HG03039 (cell line): Measurements from ENCODE around the gene PHACTR1.

Experiments used
- ATAC-seq: cut with Tn5 transposase; IDR thresholded peaks from one replicate; pipeline ENCODE4 v1.9.1; 2021; ENCODE audit warnings: mild to moderate bottlenecking, moderate library complexity; ENCODE audit not compliant: unreplicated experiment

PHACTR1 gene

GRCh38 chr6:12800120-12800519 lies 83.6 kb downstream of the PHACTR1 start:
- no peak for ATAC-seq

- no peak for ATAC-seq
Measured at GRCh38 chr6:12801141-12801540, 84.6 kb downstream of the PHACTR1 start.

- ATAC-seq = no peak
Measured at GRCh38 chr6:12802440-12802839, 85.9 kb downstream of the PHACTR1 start.

GRCh38 chr6:12803486-12803885 lies 86.9 kb downstream of the PHACTR1 start:
- no peak for ATAC-seq

GRCh38 chr6:12804952-12805645 lies 88.5 kb downstream of the PHACTR1 start:
- ATAC-seq = no peak

GRCh38 chr6:12806136-12806535 lies 89.6 kb downstream of the PHACTR1 start:
- ATAC-seq = no peak

- no peak for ATAC-seq
Measured at GRCh38 chr6:12806796-12807195, 90.2 kb downstream of the PHACTR1 start.

- no peak for ATAC-seq
Measured at GRCh38 chr6:12811519-12811918, 95.0 kb downstream of the PHACTR1 start.

GRCh38 chr6:12813321-12813720 lies 96.8 kb downstream of the PHACTR1 start:
- ATAC-seq = no peak

GRCh38 chr6:12814015-12814414 lies 97.4 kb downstream of the PHACTR1 start:
- ATAC-seq = no peak

- ATAC-seq = no peak
Measured at GRCh38 chr6:12815089-12815488, 98.5 kb downstream of the PHACTR1 start.

- ATAC-seq = no peak
Measured at GRCh38 chr6:12815884-12816600, 99.5 kb downstream of the PHACTR1 start.

GRCh38 chr6:12818324-12818723 lies 101.8 kb downstream of the PHACTR1 start:
- ATAC-seq = no peak

GRCh38 chr6:12823847-12824246 lies 107.3 kb downstream of the PHACTR1 start:
- no peak for ATAC-seq

GRCh38 chr6:12826584-12826983 lies 110.0 kb downstream of the PHACTR1 start:
- no peak for ATAC-seq

GRCh38 chr6:12827921-12828320 lies 111.4 kb downstream of the PHACTR1 start:
- no peak for ATAC-seq

- ATAC-seq = no peak
Measured at GRCh38 chr6:12832226-12832735, 115.7 kb downstream of the PHACTR1 start.

- no peak for ATAC-seq
Measured at GRCh38 chr6:12836009-12836408, 119.4 kb downstream of the PHACTR1 start.

- ATAC-seq = no peak
Measured at GRCh38 chr6:12841619-12842018, 125.1 kb downstream of the PHACTR1 start.

GRCh38 chr6:12842114-12842513 lies 125.5 kb downstream of the PHACTR1 start:
- ATAC-seq = no peak

GRCh38 chr6:12842658-12843057 lies 126.1 kb downstream of the PHACTR1 start:
- no peak for ATAC-seq
